HG02759 (cell line): ENCODE measurements around the gene C1orf185.
A peak's percentile ranks its signal among the peaks of the same experiment; 100 is the strongest.
"Not testable (repeated sequence)": the region's sequence is repeated elsewhere in the genome, so short reads cannot be mapped to it uniquely, and the experiment has no call there.

Source experiments
- ATAC-seq: cut with Tn5 transposase; IDR thresholded peaks from one replicate; pipeline ENCODE4 v1.9.1; 2021; ENCODE audit warnings: mild to moderate bottlenecking, moderate library complexity; ENCODE audit not compliant: unreplicated experiment

C1orf185 gene

GRCh38 chr1:51101976-51102375 lies at the start of gene C1orf185:
Gene C1orf185 (plus strand): TSS chr1:51102228. CDS start chr1:51102234, 6 bp downstream.
- no peak for ATAC-seq

GRCh38 chr1:51058858-51059257 lies 43.2 kb upstream of the C1orf185 start:
- ATAC-seq: peak; percentile 40

- ATAC-seq: no peak
Measured at GRCh38 chr1:51061231-51061918, 40.7 kb upstream of the C1orf185 start.

- no peak for ATAC-seq
Measured at GRCh38 chr1:51063121-51063520, 38.9 kb upstream of the C1orf185 start.

- no peak for ATAC-seq
Measured at GRCh38 chr1:51070011-51070410, 32.0 kb upstream of the C1orf185 start.

GRCh38 chr1:51070640-51071039 lies 31.4 kb upstream of the C1orf185 start:
- ATAC-seq: no peak

- no peak for ATAC-seq
Measured at GRCh38 chr1:51071291-51072042, 30.6 kb upstream of the C1orf185 start.

- no peak for ATAC-seq
Measured at GRCh38 chr1:51072043-51072439, 30.0 kb upstream of the C1orf185 start.

GRCh38 chr1:51072651-51073050 lies 29.4 kb upstream of the C1orf185 start:
- ATAC-seq: no peak

GRCh38 chr1:51073456-51073855 lies 28.6 kb upstream of the C1orf185 start:
- no peak for ATAC-seq

GRCh38 chr1:51086496-51087271 lies 15.3 kb upstream of the C1orf185 start:
- no peak for ATAC-seq

- ATAC-seq: no peak
Measured at GRCh38 chr1:51088474-51088873, 13.6 kb upstream of the C1orf185 start.

- ATAC-seq: no peak
Measured at GRCh38 chr1:51093581-51093980, 8.4 kb upstream of the C1orf185 start.

GRCh38 chr1:51097171-51097570 lies 4.9 kb upstream of the C1orf185 start:
- ATAC-seq: no peak

- ATAC-seq: no peak
Measured at GRCh38 chr1:51100264-51100880, 1.7 kb upstream of the C1orf185 start.

- ATAC-seq: no peak
Measured at GRCh38 chr1:51114137-51114536, 12.1 kb downstream of the C1orf185 start.

GRCh38 chr1:51115714-51116404 lies 13.8 kb downstream of the C1orf185 start:
- ATAC-seq: no peak

- no peak for ATAC-seq
Measured at GRCh38 chr1:51119331-51119730, 17.3 kb downstream of the C1orf185 start.

GRCh38 chr1:51120629-51121028 lies 18.6 kb downstream of the C1orf185 start:
- ATAC-seq: no peak

GRCh38 chr1:51127152-51127551 lies 25.1 kb downstream of the C1orf185 start:
- not testable (repeated sequence) for ATAC-seq

GRCh38 chr1:51131185-51131584 lies 29.2 kb downstream of the C1orf185 start:
- ATAC-seq: no peak
